HUES48 (cell line): ENCODE results near the gene CDIPT.

Experiments
- H3K27ac ChIP-seq: one replicate; pipeline ENCODE4 v1.7.0; 2013; ENCODE audit warnings: low read depth, low read length, inconsistent platforms
- H3K27me3 ChIP-seq: 2 replicates; pipeline ENCODE4 v1.6.1; 2013; ENCODE audit warnings: mild to moderate bottlenecking, low read length; ENCODE audit not compliant: control insufficient read depth, insufficient read depth
- H3K36me3 ChIP-seq: 2 replicates; pipeline ENCODE4 v1.6.1; 2013; ENCODE audit warnings: low read length; ENCODE audit not compliant: control insufficient read depth, insufficient read depth
- H3K4me1 ChIP-seq: 2 replicates; pipeline ENCODE4 v1.6.1; 2013; ENCODE audit warnings: mild to moderate bottlenecking, low read length; ENCODE audit not compliant: control insufficient read depth, insufficient read depth
- H3K4me3 ChIP-seq: 2 replicates; pipeline ENCODE4 v1.5.1; 2013; ENCODE audit warnings: mild to moderate bottlenecking, low read depth, low read length
- H3K9ac ChIP-seq: 2 replicates; pipeline ENCODE4 v1.6.1; 2013; ENCODE audit warnings: mild to moderate bottlenecking, low read depth, low read length, moderate library complexity
- H3K9me3 ChIP-seq: 2 replicates; pipeline ENCODE4 v1.6.1; 2013; ENCODE audit warnings: low read length; ENCODE audit not compliant: control insufficient read depth, insufficient read depth

Gene CDIPT

GRCh38 chr16:29858149-29858849 lies 4.7 kb downstream of the CDIPT start:
- Histone ChIP-seq H3K4me1 (no peaks in the 10 kb centered on the region), H3K9me3 (no peaks in the 10 kb centered on the region), H3K27ac (no peak overlapping the region), H3K27me3 (no peaks in the 10 kb centered on the region), H3K9ac (no peak overlapping the region), H3K36me3 (peaks cover 30% of the 10 kb centered on the region), H3K4me3 (no peak overlapping the region)

- H3K4me3 ChIP-seq = no peak overlapping the region
- H3K36me3 ChIP-seq = peaks cover 30% of the 10 kb centered on the region
- no peaks in the 10 kb centered on the region for H3K27me3 ChIP-seq
- no peak overlapping the region for H3K27ac ChIP-seq
- H3K4me1 ChIP-seq = no peaks in the 10 kb centered on the region
- no peak overlapping the region for H3K9ac ChIP-seq
- H3K9me3 ChIP-seq = no peaks in the 10 kb centered on the region
These were observed 5.8 kb downstream of the CDIPT start for GRCh38 chr16:29857133-29857760.

- no peak overlapping the region for H3K4me3 ChIP-seq
- no peak overlapping the region for H3K9ac ChIP-seq
- H3K27ac ChIP-seq = no peak overlapping the region
- no peaks in the 10 kb centered on the region for H3K9me3 ChIP-seq
- H3K4me1 ChIP-seq = no peaks in the 10 kb centered on the region
- H3K27me3 ChIP-seq = no peaks in the 10 kb centered on the region
- H3K36me3 ChIP-seq = peaks cover 15% of the 10 kb centered on the region
These were observed 8.4 kb downstream of the CDIPT start for GRCh38 chr16:29854520-29855100.

GRCh38 chr16:29852654-29853053 lies 10.4 kb downstream of the CDIPT start:
- H3K9ac ChIP-seq = no peak overlapping the region
- H3K36me3 ChIP-seq = no peaks in the 10 kb centered on the region
- no peak overlapping the region for H3K27ac ChIP-seq
- H3K4me1 ChIP-seq = no peaks in the 10 kb centered on the region; the same call in 1 of the 2 replicates
- no peaks in the 10 kb centered on the region for H3K9me3 ChIP-seq
- H3K27me3 ChIP-seq = no peaks in the 10 kb centered on the region
- no peak overlapping the region for H3K4me3 ChIP-seq

- Histone ChIP-seq H3K4me3 (no peak overlapping the region), H3K9me3 (no peaks in the 10 kb centered on the region), H3K27me3 (no peaks in the 10 kb centered on the region), H3K36me3 (no peaks in the 10 kb centered on the region), H3K27ac (no peak overlapping the region), H3K4me1 (no peaks in the 10 kb centered on the region; the same call in 1 of the 2 replicates), H3K9ac (no peak overlapping the region)
These were observed 12.0 kb downstream of the CDIPT start for GRCh38 chr16:29850998-29851397.

- H3K4me1 ChIP-seq = no peaks in the 10 kb centered on the region; the same call in 1 of the 2 replicates
- H3K27me3 ChIP-seq = no peaks in the 10 kb centered on the region
- no peak overlapping the region for H3K9ac ChIP-seq
- no peaks in the 10 kb centered on the region for H3K36me3 ChIP-seq
- H3K4me3 ChIP-seq = no peak overlapping the region
- H3K9me3 ChIP-seq = no peaks in the 10 kb centered on the region
- no peak overlapping the region for H3K27ac ChIP-seq
These were observed 13.5 kb downstream of the CDIPT start for GRCh38 chr16:29849505-29849904.

GRCh38 chr16:29848420-29849297 lies 14.4 kb downstream of the CDIPT start:
- no peaks in the 10 kb centered on the region for H3K9me3 ChIP-seq
- H3K36me3 ChIP-seq = no peaks in the 10 kb centered on the region
- H3K27ac ChIP-seq = no peak overlapping the region
- H3K27me3 ChIP-seq = no peaks in the 10 kb centered on the region
- H3K4me1 ChIP-seq = no peaks in the 10 kb centered on the region; the same call in 1 of the 2 replicates
- no peak overlapping the region for H3K9ac ChIP-seq
- H3K4me3 ChIP-seq = no peak overlapping the region

- H3K36me3 ChIP-seq = no peaks in the 10 kb centered on the region
- no peak overlapping the region for H3K4me3 ChIP-seq
These were observed 17.4 kb downstream of the CDIPT start for GRCh38 chr16:29845656-29846055.

GRCh38 chr16:29844575-29845331 lies 18.3 kb downstream of the CDIPT start:
- Histone ChIP-seq H3K9me3 (no peaks in the 10 kb centered on the region), H3K27me3 (no peaks in the 10 kb centered on the region), H3K27ac (no peak overlapping the region), H3K4me3 (no peak overlapping the region), H3K36me3 (no peaks in the 10 kb centered on the region), H3K4me1 (no peaks in the 10 kb centered on the region; the same call in 1 of the 2 replicates), H3K9ac (no peak overlapping the region)

More at GRCh38 chr16:29845656-29846055, 17.4 kb downstream of the CDIPT start:
- H3K9ac ChIP-seq = no peak overlapping the region
- no peaks in the 10 kb centered on the region for H3K27me3 ChIP-seq
- H3K27ac ChIP-seq = no peak overlapping the region
- H3K4me1 ChIP-seq = no peaks in the 10 kb centered on the region; the same call in 1 of the 2 replicates
- H3K9me3 ChIP-seq = no peaks in the 10 kb centered on the region

- Histone ChIP-seq H3K36me3 (no peaks in the 10 kb centered on the region), H3K27ac (no peak overlapping the region), H3K9ac (no peak overlapping the region), H3K9me3 (no peaks in the 10 kb centered on the region), H3K4me1 (no peaks in the 10 kb centered on the region), H3K27me3 (no peaks in the 10 kb centered on the region), H3K4me3 (no peak overlapping the region)
These were observed 19.1 kb downstream of the CDIPT start for GRCh38 chr16:29843931-29844330.
